GM19372 (cell line): Measurements from ENCODE around the gene BDNF.

ENCODE experiments used
- ATAC-seq: cut with Tn5 transposase; IDR thresholded peaks from one replicate; pipeline ENCODE4 v1.9.1; 2021; ENCODE audit warnings: mild to moderate bottlenecking, low read depth, moderate library complexity; ENCODE audit not compliant: unreplicated experiment

Gene BDNF

DNA sequence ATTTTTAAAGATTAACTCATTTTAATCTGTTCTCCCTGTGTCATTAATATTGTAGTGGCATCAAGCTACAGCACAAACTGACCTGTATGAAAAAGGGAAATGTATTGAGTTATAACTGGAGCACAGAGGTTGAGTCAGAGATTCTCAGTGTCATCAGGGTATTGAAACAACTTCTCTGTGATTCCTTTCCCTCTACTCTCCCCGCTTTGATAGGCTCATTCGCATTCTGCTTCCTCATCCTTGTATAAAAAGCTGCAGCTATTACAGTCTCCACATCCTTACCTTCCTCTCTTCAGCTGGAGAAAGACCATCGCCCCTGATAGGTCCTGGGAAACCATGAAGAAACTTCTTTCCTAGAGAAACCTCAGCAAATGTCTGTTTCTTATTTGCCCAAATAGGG, 90.0 kb downstream of the BDNF start:
- ATAC-seq = no peak

DNA sequence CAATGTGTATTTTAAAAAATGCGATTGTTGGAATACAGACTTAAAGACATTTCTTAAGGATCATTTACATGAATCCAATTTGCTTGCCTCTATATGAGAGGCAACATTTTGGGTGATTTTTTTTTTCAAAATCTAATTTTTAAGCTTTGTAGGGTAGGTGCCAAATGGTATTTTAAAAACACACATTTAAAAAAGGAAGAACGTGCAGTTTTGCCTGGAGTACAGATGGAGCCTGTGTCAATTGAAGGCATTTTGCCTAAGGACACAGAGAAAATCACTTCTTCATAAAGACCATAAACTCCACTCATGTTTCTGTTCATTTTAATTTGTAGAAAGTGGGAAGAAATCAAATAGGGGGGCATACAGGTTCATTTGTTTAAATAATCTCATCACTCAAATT, 91.3 kb downstream of the BDNF start:
- ATAC-seq = no peak

DNA sequence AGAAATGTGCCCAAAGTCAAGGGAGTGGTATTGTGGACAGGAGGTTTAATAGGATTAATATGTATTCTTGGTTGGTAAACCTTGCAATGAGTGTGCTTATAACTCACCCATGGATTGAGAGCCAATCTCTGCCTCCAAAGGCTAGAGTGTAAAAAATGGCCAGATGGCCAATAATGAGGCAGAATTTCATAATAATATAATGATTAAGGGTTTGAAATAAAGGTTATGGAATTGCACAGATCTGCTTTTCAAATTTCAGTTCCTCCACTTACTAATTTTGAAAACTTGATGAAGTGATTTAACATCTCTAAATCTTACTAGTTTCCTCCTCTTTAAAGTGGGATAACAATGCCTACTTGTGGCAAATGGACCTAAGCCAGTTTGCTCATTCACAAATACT, 94.8 kb downstream of the BDNF start:
- no peak for ATAC-seq
